NCI-H146 treated with DMSO at 0.1 percent for 48 hours (cell line): ENCODE measurements around the gene CYP24A1.

Source experiments
- DNase-seq: peaks from one replicate; lab custom pipeline; 2025; ENCODE audit not compliant: unreplicated experiment; lab: John Stamatoyannopoulos, UW

The CYP24A1 gene

DNA sequence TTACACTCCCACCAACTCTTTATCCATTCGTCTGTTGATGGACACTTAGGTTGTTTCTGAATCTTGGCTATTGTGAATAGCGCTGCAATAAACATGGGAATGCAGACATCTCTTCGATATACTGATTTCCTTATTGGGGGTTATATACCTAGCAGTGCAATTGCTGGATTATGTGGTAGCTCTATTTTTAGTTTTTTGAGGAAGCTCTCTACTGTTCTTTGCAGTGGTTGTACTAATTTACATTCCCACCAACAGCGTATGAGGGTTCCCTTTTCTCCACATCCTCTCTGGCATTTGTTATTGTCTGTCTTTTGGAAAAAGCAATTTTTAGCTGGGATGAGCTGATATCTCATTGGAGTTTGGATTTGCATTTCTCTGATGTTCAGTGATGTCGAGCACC lies 29.5 kb upstream of the CYP24A1 start:
- no peak for DNase-seq

- DNase-seq = no peak
Observed at GRCh38 chr20:54201268-54201846, 27.6 kb upstream of the CYP24A1 start.

DNA sequence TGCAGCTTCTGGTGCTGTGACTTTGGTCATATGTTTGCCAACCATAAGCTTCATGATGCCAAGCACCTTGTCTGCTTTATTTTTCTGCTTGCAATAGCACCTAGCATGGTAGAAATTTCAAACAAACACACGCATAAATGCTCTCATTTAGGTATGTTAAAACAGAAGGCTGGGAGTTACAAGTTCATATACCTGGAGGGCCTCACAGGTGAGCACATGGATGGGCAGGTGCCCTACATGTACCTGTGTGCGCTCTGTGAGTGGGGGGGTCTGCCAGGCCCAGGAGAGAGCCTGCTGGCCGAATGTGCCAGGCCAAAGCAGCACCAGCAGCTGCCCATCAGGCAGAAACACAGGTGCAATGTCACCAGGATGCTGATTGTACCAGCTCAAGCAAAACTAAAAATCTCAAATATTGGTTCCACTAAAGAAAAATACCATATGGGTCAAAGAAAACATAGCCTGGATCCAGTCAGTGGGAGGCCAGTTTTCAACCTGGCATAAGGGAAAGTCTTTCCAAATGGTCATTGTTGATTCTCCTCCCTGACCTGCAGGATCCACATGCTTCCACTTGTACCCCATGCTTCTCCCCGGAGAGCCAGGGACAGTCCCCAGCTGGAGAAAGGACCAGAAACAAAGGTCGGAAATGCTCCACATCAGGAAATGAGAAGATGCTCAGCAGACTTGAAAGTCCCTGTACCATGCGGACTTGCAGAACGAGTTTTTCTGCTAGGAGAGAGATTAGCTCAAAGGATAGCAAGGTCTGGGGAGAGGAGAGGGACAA lies 26.9 kb upstream of the CYP24A1 start:
- no peak for DNase-seq

DNA sequence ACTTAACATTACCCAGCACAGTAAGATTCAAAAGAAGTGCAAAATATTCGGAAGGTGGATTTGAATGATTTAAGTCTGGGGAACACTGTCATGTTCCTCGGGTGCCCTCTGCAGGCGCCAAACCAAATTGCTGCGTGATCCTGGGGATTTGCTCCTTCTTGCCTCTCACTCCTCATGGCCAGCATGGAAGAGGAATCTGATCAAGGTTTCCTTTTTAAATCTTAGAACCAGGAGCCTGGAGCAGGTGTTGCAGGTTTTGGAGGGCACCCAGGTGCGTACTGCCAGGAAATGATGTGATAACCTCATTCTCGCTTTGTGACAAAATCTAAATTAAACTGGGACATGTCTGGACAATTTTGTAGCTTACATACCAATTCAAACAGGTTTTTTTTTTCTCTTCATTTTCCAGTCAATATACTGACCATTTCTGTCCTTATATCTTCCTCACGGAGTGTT lies 26.0 kb upstream of the CYP24A1 start:
- peak; percentile 9 for DNase-seq

GRCh38 chr20:54199283-54199682 lies 25.5 kb upstream of the CYP24A1 start:
- no peak for DNase-seq

DNA sequence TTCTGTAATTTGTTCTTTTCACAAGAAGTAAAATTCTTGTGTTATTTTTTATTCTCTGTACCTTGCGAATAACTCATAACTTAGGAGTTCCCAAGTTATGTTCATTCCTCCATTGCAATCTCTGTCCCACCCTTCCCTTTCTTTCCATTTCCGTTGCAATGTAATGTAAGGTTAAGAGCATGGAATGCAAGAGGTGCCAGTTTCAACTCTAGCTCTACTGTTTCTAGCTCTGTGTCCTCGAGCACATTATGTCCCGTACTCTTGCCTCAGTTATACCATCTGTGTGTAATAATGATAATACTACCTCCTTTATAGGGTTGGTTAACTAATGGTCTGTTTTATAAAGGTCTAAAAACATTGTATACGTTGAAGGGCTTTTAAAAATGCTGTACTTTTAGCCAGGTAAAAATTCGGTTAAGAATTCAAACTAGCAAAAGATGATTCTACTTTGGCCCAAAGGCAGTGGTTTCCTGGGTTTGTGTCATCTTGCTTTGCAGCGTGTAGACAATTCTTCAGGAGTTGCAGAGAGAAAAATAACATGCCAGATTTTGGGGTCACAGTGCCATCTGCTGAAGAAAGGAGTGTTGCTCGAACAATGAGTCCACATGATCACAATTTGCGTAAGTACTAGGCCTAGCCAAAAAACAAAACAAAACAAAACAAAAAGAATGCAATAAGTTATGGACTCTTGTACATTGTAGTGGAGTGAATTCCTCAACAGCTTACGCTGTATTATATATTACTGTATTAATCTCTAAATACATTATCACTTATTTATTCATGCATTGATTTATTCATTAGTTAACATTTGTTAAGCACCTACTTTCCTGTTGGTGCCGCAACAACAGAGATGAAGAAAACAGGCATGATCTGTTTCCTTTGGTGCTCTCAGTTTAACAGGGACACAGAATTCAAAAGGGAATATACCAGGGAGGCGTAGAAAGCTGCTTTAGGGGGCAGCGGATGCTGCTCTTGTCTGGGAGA lies 24.1 kb upstream of the CYP24A1 start:
- no peak for DNase-seq

- no peak for DNase-seq
Observed at GRCh38 chr20:54195483-54196472, 22.0 kb upstream of the CYP24A1 start.

- DNase-seq = no peak
Observed at GRCh38 chr20:54194724-54195438, 21.1 kb upstream of the CYP24A1 start.

DNA sequence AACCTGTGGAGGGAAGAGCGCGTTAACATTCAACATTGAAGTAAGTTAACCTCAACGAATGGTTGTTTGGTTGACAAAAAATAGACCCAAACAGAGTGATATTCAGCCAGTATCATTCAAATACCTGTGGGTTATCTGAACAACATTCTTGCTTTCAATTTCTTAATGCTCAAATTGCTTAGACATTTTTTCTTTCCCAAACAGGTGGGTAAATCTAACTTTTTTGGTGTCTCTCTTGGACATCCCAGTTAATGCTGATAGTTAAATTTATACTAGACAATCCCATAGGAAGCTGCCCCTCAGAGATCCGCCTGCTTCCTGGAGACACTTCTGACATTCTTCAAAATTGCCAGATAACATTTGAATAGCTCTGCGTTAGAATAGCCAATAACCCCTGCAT lies 20.0 kb upstream of the CYP24A1 start:
- no peak for DNase-seq

- no peak for DNase-seq
Observed at GRCh38 chr20:54190217-54190616, 16.4 kb upstream of the CYP24A1 start.

- no peak for DNase-seq
Observed at GRCh38 chr20:54189630-54190029, 15.8 kb upstream of the CYP24A1 start.

DNA sequence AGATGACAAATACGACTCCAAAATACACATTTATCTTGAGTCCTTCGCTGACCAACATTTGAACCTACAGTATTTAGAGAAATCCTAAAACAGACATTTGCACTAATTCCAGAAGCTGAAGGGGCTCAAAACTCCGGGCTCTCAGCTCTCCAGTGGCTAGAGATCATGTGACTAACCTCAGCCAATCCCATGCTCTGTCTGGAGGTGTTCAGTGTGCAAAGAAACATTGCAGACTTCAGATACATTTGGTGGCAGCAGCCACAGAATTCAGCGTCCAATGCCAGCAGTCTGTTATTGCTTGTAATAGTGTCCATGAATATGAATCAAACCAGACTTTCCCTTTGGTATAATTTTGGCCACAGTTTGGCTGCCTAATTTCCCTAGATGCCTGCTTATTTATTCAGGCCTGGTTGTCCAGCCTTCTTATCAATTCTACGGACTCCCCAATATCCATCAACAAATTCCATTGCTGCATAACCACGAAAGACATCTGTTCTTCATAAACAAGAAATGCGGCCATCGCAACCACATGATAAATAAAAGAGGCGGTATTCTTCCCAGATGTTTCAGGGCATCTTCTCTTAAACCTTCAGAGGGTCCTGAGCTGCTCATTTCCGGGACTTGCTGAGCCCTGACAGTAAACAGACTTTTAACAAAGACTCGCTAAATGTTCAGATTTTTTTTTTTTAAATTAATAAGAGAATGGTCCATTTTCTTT lies 14.5 kb upstream of the CYP24A1 start:
- DNase-seq = no peak

- DNase-seq = no peak
Observed at GRCh38 chr20:54184904-54185626, 11.3 kb upstream of the CYP24A1 start.

GRCh38 chr20:54184071-54184470 lies 10.3 kb upstream of the CYP24A1 start:
- no peak for DNase-seq

DNA sequence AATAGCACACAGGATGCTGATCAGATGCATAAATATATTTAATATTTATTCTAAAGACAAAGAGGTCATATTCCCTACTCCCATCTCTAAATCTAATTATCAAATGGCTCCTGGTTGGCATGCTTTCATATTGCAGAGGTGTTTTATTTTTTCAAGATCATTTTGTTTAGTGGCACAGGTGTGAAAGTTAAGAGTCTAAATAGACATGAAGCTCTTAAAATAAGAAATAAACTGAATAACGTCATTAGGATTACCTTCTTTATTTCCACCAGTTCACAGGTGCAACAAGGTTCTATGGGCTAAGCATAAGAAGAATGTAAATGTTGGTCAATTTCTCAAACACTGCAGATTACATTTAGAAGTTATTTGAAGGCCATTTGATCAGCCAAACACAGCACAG lies 7.1 kb upstream of the CYP24A1 start:
- DNase-seq = no peak

- DNase-seq = no peak
Observed at GRCh38 chr20:54179946-54180345, 6.2 kb upstream of the CYP24A1 start.

GRCh38 chr20:54178256-54178655 lies 4.5 kb upstream of the CYP24A1 start:
- no peak for DNase-seq

- DNase-seq = no peak
Observed at GRCh38 chr20:54177378-54177777, 3.6 kb upstream of the CYP24A1 start.
